Activated CD4-positive, alpha-beta T cell treated with anti-CD3 and anti-CD28 coated beads for 1 hour (primary cell): ENCODE measurements around the gene PRSS21.

Experiments
- DNase-seq: peaks from one replicate; pipeline ENCODE4 v3.0.0-alpha.2; 2020

Gene PRSS21

GRCh38 chr16:2846511-2847310 lies 29.7 kb downstream of the PRSS21 start:
- no peak for DNase-seq

DNA sequence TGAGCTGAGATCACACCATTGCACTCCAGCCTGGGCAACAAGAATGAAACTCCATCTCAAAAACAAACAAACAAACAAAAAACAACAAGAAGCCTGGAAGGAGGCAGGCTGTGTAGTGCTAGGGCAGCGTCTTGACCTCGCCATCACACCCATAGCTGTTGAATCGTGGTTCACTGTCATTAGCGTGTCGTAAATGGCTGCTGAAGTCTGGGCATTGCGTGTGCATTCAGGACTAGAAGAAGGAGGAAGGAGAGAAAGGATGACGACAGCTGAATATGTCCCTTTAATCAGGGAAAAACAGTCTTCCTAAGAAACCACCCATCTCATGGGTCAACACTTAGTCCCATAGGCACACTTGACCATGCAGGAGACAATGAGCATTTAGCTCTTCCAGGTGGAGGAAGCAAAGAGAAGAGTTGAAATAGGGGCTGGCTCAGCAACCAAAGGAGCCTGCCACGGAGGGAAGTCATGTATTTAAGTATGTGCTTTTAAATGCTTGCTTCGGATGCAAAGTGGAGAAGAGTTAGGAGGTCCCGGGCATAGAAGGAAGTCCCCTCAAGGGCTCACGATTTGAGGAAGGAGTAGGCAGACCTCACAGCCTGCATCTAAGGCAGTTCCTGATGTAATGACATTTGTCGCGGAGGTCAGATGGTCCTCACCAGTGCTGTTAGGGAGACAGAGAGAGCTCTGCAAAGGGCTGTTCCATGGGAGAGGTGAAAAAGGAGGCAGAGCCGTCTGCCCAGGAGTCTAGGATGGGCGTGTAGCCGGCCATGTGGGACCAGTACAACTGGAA lies 32.1 kb downstream of the PRSS21 start:
- DNase-seq: no peak

- no peak for DNase-seq
Observed at GRCh38 chr16:2852003-2852730, 35.1 kb downstream of the PRSS21 start.

GRCh38 chr16:2852731-2853507 lies 35.9 kb downstream of the PRSS21 start:
- DNase-seq: no peak

DNA sequence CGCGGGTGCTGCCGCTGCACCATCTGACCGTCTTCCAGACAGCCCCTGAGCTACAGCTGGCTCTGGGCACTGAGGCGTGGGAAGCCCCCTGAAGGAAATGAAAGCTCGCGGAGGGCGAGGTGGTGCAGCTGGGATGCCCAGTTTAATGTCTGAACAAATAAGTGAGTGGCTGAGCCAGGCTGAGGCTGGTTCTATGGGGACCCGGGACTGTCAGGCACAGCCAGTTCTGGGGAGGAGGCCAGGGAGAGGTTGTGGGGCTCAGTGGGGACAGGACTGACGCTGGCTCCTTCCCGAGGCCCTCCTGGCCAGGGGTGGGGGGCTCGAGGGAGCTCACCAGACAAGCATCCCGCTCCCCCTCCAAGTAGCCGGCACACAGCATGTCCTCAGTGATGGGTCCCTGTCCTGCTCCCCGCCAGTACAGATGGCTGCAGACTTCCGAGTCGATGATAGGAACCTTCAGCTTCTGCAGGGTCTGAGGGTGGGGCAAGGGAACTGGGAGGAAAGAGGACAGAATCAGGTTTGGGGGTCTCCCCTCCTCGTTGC lies 36.6 kb downstream of the PRSS21 start:
- no peak for DNase-seq

- no peak for DNase-seq
Observed at GRCh38 chr16:2854700-2855309, 37.8 kb downstream of the PRSS21 start.

GRCh38 chr16:2855536-2855935 lies 38.5 kb downstream of the PRSS21 start:
- no peak for DNase-seq

DNA sequence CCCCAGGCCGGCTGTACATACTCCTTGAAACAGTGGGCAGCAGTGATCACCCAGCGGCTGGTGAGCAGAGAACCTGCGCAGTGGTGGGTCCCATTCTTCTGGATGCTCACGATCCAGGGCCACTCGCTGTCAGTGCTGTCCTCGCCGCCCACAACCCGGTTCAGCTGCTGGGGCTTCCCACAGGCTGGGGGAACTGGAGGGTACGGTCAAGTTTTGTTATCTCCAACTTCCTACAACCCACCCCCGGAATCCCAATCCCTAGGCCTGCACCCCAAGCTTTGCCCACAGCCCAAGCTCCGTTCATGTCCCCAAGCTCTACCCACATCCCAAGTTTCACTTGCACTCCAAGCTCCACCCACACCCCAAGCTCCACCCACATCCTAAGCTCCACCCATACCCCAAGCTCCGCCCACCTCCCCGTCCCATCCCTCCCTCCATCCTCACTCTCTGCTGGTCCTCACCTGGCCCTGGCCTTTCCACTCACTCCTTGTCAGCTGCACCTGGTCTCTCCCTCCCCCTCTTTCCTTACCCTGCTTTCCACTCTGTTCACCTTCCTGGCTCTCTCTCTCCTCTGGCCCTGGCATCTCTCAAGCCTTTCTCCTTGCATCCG lies 39.1 kb downstream of the PRSS21 start:
- no peak for DNase-seq

- no peak for DNase-seq
Observed at GRCh38 chr16:2856686-2857450, 39.8 kb downstream of the PRSS21 start.

DNA sequence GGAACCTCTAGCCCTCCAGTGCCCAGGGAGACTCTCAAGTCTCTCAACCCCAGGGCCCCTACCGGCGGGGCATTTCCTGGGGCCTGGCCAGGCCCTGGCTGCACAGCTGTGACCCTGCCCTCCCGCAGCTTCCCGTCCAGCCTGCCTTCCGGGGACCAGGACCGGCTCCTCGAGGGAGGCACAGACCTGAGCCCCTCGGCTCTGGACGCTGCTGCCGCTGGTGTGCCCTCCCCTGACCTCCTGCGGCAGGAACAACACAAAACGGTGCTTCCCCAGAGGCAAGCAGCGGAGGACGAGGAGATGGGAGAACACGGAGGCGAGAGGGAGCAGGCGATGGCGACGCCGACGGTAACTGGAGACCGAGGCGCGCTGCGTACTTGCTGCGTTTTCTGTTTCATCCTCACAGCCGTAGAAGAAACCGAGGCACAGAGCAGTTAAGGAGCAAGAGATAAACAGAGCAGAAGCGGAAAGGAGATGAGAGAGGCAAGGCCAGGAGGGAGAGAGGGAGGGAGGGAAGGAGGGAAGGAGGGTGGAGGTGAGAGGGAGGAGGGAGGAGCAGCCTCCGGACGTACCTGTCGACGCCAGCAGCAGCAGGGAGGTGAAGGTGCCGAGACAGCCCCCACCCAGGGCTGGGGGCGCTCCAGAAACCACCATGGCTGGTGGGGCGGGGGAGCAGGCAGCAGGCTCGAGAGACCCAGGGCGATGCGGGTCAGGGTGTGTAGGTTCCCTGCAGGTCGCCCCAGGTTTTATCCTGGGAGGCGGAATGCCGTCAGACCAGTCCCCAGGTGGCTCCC lies 40.6 kb downstream of the PRSS21 start, which contains the start of gene PRSS22:
Gene PRSS22 (minus strand): TSS at position 720 of the 794 bp plus-strand sequence. CDS start 66 bp downstream, at position 654.
- DNase-seq: no peak

DNA sequence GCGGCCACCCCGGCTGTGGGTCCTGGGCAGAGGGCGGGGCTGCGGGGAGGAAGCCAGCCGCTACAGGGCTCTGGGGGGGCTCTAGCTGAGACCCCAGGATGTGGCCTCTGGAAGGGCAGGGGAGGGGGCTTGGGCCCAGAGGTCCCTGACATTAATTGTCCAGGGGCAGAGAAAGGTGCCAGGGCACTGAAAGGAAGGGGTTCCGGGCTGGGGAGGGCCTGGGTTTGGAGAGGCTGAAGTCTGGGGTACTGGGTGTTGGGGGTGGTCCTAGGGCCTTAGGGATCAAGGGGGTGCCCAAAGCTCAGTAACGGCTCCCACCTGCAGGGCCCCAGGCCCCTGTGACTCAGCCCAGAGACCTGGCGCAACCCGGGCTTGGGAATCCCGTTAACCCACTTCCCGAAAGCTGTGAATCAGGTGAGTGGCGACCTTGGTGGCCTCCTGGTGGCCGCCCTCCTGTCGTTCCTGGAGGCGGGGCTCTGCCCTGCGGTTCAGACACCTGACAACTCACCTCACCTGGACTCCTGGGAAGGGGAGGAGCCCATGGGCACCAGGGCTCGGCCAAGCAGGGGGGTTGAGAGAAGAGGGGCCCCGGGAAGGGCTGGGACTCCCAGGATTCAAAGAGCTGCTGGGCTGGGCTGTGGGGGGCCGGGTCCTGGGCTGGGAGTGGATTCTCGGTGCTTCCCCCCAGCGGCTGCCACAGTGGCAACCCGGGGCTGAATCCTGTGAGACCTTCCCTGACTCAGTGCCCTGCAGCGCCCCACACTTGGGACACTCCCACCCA lies 41.4 kb downstream of the PRSS21 start:
- no peak for DNase-seq

- DNase-seq: no peak
Observed at GRCh38 chr16:2859686-2860265, 42.7 kb downstream of the PRSS21 start.

GRCh38 chr16:2860826-2861567 lies 44.0 kb downstream of the PRSS21 start:
- no peak for DNase-seq

DNA sequence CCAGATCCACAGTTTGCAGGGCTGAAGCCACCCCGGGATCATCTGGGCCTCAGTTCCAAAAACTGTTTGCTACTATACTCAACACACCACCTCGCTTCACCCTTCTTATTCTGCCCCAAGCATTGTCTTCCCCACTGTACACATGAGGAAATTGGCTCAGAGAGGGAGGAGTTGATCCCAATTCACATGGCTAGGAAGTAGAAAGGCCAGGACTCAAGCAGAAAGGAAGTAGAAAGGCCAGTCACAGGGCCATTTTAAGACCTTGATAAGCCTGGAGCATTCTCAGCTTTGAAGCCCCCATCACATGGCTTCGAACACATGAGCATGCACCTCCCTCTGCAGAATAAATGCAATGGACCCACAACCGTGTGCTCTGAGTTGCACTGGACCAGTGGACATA lies 48.6 kb downstream of the PRSS21 start:
- no peak for DNase-seq

DNA sequence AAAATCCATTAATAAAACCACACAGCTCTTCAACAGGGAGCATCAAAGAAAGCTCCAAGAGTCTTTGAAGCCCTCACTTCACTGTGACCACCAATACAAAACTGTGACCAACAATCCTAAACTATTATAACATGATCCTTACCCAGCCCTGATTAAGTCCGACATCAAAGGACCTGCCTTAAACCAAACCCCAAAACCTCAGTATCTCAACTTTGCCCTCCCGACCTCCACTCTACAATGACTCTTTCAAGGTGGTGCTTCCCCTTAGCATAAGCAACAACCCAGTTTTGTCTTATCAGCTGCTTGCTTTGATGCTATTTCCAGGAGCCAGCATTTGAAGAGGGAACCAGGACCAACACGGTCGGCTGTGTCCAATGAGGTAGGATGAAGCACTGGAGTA lies 49.4 kb downstream of the PRSS21 start:
- DNase-seq: no peak

GRCh38 chr16:2867661-2867986 lies 50.6 kb downstream of the PRSS21 start:
- no peak for DNase-seq

GRCh38 chr16:2867987-2868789 lies 51.2 kb downstream of the PRSS21 start:
- DNase-seq: peak; percentile 85
